ENCODE results near the gene TMEM43.

- TF ChIP-seq, protein P1, sequence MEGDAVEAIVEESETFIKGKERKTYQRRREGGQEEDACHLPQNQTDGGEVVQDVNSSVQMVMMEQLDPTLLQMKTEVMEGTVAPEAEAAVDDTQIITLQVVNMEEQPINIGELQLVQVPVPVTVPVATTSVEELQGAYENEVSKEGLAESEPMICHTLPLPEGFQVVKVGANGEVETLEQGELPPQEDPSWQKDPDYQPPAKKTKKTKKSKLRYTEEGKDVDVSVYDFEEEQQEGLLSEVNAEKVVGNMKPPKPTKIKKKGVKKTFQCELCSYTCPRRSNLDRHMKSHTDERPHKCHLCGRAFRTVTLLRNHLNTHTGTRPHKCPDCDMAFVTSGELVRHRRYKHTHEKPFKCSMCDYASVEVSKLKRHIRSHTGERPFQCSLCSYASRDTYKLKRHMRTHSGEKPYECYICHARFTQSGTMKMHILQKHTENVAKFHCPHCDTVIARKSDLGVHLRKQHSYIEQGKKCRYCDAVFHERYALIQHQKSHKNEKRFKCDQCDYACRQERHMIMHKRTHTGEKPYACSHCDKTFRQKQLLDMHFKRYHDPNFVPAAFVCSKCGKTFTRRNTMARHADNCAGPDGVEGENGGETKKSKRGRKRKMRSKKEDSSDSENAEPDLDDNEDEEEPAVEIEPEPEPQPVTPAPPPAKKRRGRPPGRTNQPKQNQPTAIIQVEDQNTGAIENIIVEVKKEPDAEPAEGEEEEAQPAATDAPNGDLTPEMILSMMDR (IDR thresholded peaks at IDR 0.05; ENCODE audit: insufficient read depth, low read depth, low read length): no peak
- TF ChIP-seq EZH2 (IDR thresholded peaks at IDR 0.05; ENCODE audit: insufficient read depth, low read length): no peak
These were observed 6.3 kb downstream of the TMEM43 start for GRCh38 chr3:14131134-14131533.

Data from astrocyte (in vitro differentiated cells and primary cell).